ENCODE data around the gene TMEM259. TPM values are rescaled to one million over a fixed set of nuclear protein-coding genes. Genes with fewer than 3 reads are reported as not detected.

Gene TMEM259
- total and polyA plus RNA-seq, 2 of the 8 experiments (the other 6 are each of a cell fraction or from before 2014, with no cell fraction given), result 140 to 243 TPM

GRCh38 chr19:1017115-1017905, 3.6 kb downstream of the TMEM259 start (continued):
- TF ChIP-seq USF2 (IDR thresholded peaks at IDR 0.05; ENCODE audit: low read length) (no peak), BACH1 (IDR thresholded peaks at IDR 0.05; ENCODE audit: low read length) (no peak), CHD7 (IDR thresholded peaks at IDR 0.05; ENCODE audit: insufficient replicate concordance, low read length) (no peak), SIRT6 (IDR thresholded peaks at IDR 0.05; ENCODE audit: low read length) (no peak), SRF (IDR thresholded peaks at IDR 0.05; ENCODE audit: low read depth, low read length) (no peak), ATF2 (IDR thresholded peaks at IDR 0.05; ENCODE audit: low read length) (no peak), RFX5 (IDR thresholded peaks at IDR 0.05; ENCODE audit: borderline replicate concordance, low read depth, low read length) (no peak)

Data from H1 (cell line).